ENCODE data around the gene PARD3B. TPM values are rescaled to one million over a fixed set of nuclear protein-coding genes. Genes with fewer than 3 reads are reported as not detected.

Gene PARD3B
- total RNA-seq, 2 donors from 2014 or later, result 14.7 to 25.0 TPM

- WGBS, result 87% methylated on average over 6 of the region's 6 CpGs
- Histone ChIP-seq H3K9me3 (no peaks in the 10 kb centered on the region), H3K27me3 (replicated peaks; ENCODE audit: insufficient read depth) (no peaks in the 10 kb centered on the region), H3K4me1 (replicated peaks) (no peaks in the 10 kb centered on the region), H3K27ac (no peak overlapping the region), H3K36me3 (no peaks in the 10 kb centered on the region), H3K4me3 (no peak overlapping the region)
- no peak for DNase-seq (ENCODE audit: low spot score)
- intact Hi-C loops (cut with DNase I), result no loop called here
- TF ChIP-seq POLR2AphosphoS5 (IDR thresholded peaks at IDR 0.05), result no peak
- no peak for TF ChIP-seq CTCF (IDR thresholded peaks at IDR 0.05)
- TF ChIP-seq POLR2A (IDR thresholded peaks at IDR 0.05), result no peak
These were observed 642.5 kb downstream of the PARD3B start for GRCh38 chr2:205187731-205188130.

- no peaks in the 10 kb centered on the region for H3K27me3 ChIP-seq (replicated peaks; ENCODE audit: insufficient read depth)
- intact Hi-C loops (cut with DNase I), result no loop called here
- no peak overlapping the region for H3K27ac ChIP-seq
- no peak overlapping the region for H3K4me3 ChIP-seq
- H3K9me3 ChIP-seq, result no peaks in the 10 kb centered on the region
- DNase-seq (ENCODE audit: low spot score), result no peak
- TF ChIP-seq POLR2AphosphoS5 (IDR thresholded peaks at IDR 0.05) (no peak), CTCF (IDR thresholded peaks at IDR 0.05) (no peak), POLR2A (IDR thresholded peaks at IDR 0.05) (no peak)
- WGBS, result 78% methylated on average over 9 of the region's 9 CpGs
- H3K4me1 ChIP-seq (replicated peaks), result no peaks in the 10 kb centered on the region
- no peaks in the 10 kb centered on the region for H3K36me3 ChIP-seq
These were observed 643.2 kb downstream of the PARD3B start for GRCh38 chr2:205188239-205189138.

- no peak overlapping the region for H3K4me3 ChIP-seq
- H3K27me3 ChIP-seq (replicated peaks; ENCODE audit: insufficient read depth), result no peaks in the 10 kb centered on the region
- no peaks in the 10 kb centered on the region for H3K9me3 ChIP-seq
- no peaks in the 10 kb centered on the region for H3K36me3 ChIP-seq
- no peak for TF ChIP-seq POLR2A (IDR thresholded peaks at IDR 0.05)
- TF ChIP-seq CTCF (IDR thresholded peaks at IDR 0.05), result no peak
- TF ChIP-seq POLR2AphosphoS5 (IDR thresholded peaks at IDR 0.05), result no peak
- no peak overlapping the region for H3K27ac ChIP-seq
- H3K4me1 ChIP-seq (replicated peaks), result no peaks in the 10 kb centered on the region
- intact Hi-C loops (cut with DNase I), result no loop called here
- WGBS, result 81% methylated on average over 7 of the region's 7 CpGs
- DNase-seq (ENCODE audit: low spot score), result no peak
These were observed 644.0 kb downstream of the PARD3B start for GRCh38 chr2:205189301-205189700.

GRCh38 chr2:205190528-205190927 is 645.3 kb downstream of the PARD3B start:
- Histone ChIP-seq H3K4me3 (no peak overlapping the region), H3K27ac (no peak overlapping the region), H3K4me1 (replicated peaks) (no peaks in the 10 kb centered on the region), H3K27me3 (replicated peaks; ENCODE audit: insufficient read depth) (no peaks in the 10 kb centered on the region), H3K36me3 (no peaks in the 10 kb centered on the region), H3K9me3 (no peaks in the 10 kb centered on the region)
- TF ChIP-seq POLR2A (IDR thresholded peaks at IDR 0.05) (no peak), CTCF (IDR thresholded peaks at IDR 0.05) (no peak), POLR2AphosphoS5 (IDR thresholded peaks at IDR 0.05) (no peak)
- 73% methylated on average over 2 of the region's 2 CpGs for WGBS
- DNase-seq (ENCODE audit: low spot score), result no peak
- intact Hi-C loops (cut with DNase I), result no loop called here

All from prostate gland (tissue), 2 donors.